Measurements from ENCODE around the gene STK31. TPM values are rescaled to one million over a fixed set of nuclear protein-coding genes. Genes with fewer than 3 reads are reported as not detected.

STK31 gene
- 0.11 and 0.39 TPM in 2 replicates for total RNA-seq

GRCh38 chr7:23710000-23710399, at the start of gene STK31:
STK31 (plus strand) TSS chr7:23710219; CDS start chr7:23710286, 67 bp downstream.

GRCh38 chr7:23679898-23680413, 30.1 kb upstream of the STK31 start, which contains the start of gene FAM221A:
FAM221A (plus strand) TSS chr7:23680199; CDS start chr7:23680219, 20 bp downstream.

Other genes starting within 250 kb of the STK31 start
- gene IGF2BP3, start 239.7 kb upstream of the STK31 start, total RNA-seq, result 72.6 and 93.9 TPM in 2 replicates
- 23.6 and 48.6 TPM in 2 replicates for gene TRA2A, start 178.2 kb upstream of the STK31 start, total RNA-seq
- 13.3 and 15.0 TPM in 2 replicates for gene CCDC126, start 112.8 kb upstream of the STK31 start, total RNA-seq
- gene FAM221A, start 30.0 kb upstream of the STK31 start, total RNA-seq, result 2.3 and 3.9 TPM in 2 replicates